Mesendoderm (in vitro differentiated cells): ENCODE measurements around the gene RFC4.

Experiments
- DNase-seq: peaks from one replicate; pipeline ENCODE4 v3.0.0; 2013
- H2AK5ac ChIP-seq: 2 replicates; pipeline ENCODE4 v1.6.1; 2013; ENCODE audit warnings: low read length, inconsistent platforms
- H2BK120ac ChIP-seq: 2 replicates; pipeline ENCODE4 v1.6.1; 2013; ENCODE audit warnings: low read depth, mild to moderate bottlenecking, low read length, moderate library complexity, mixed read lengths
- H2BK15ac ChIP-seq: replicated peaks from 2 replicates; pipeline ENCODE4 v1.6.1; 2013; ENCODE audit warnings: low read depth, mild to moderate bottlenecking, moderate library complexity
- H2BK5ac ChIP-seq: 2 replicates; pipeline ENCODE4 v1.6.1; 2013; ENCODE audit warnings: low read length, inconsistent platforms
- H3K18ac ChIP-seq: 2 replicates; pipeline ENCODE4 v1.6.1; 2013; ENCODE audit warnings: mild to moderate bottlenecking, low read length, mixed read lengths
- H3K23ac ChIP-seq: one replicate; pipeline ENCODE4 v1.6.1; 2013; ENCODE audit warnings: low read length
- H3K27ac ChIP-seq: 2 replicates; pipeline ENCODE4 v1.5.1; 2013; ENCODE audit warnings: low read depth, mild to moderate bottlenecking, inconsistent platforms, low read length, moderate library complexity
- H3K27me3 ChIP-seq: 2 replicates; pipeline ENCODE4 v1.6.1; 2013; ENCODE audit warnings: low read length, control low read depth, mild to moderate bottlenecking, inconsistent platforms; ENCODE audit not compliant: insufficient read depth, poor library complexity
- H3K36me3 ChIP-seq: 2 replicates; pipeline ENCODE4 v1.6.1; 2013; ENCODE audit warnings: low read length, inconsistent platforms; ENCODE audit not compliant: control insufficient read depth, insufficient read depth
- H3K4ac ChIP-seq: one replicate; pipeline ENCODE4 v1.6.1; 2013; ENCODE audit warnings: low read depth, mild to moderate bottlenecking, low read length, moderate library complexity
- H3K4me1 ChIP-seq: 2 replicates; pipeline ENCODE4 v1.6.1; 2013; ENCODE audit warnings: low read depth, low read length, inconsistent platforms; ENCODE audit not compliant: control insufficient read depth
- H3K4me2 ChIP-seq: 2 replicates; pipeline ENCODE4 v1.6.1; 2013; ENCODE audit warnings: low read length
- H3K4me3 ChIP-seq: 2 replicates; pipeline ENCODE4 v1.5.1; 2013; ENCODE audit warnings: mild to moderate bottlenecking, low read length
- H3K56ac ChIP-seq: one replicate; pipeline ENCODE4 v1.6.1; 2013; ENCODE audit warnings: low read length
- H3K79me1 ChIP-seq: 2 replicates; pipeline ENCODE4 v1.6.1; 2013; ENCODE audit warnings: low read length, inconsistent platforms
- H3K79me2 ChIP-seq: 2 replicates; pipeline ENCODE4 v1.6.1; 2013; ENCODE audit warnings: mild to moderate bottlenecking, low read length; ENCODE audit not compliant: control insufficient read depth, insufficient read depth
- H3K9ac ChIP-seq: 2 replicates; pipeline ENCODE4 v1.6.1; 2013; ENCODE audit warnings: low read length, inconsistent platforms
- H4K5ac ChIP-seq: one replicate; pipeline ENCODE4 v1.6.1; 2013; ENCODE audit warnings: low read length
- H4K8ac ChIP-seq: one replicate; pipeline ENCODE4 v1.6.1; 2013; ENCODE audit warnings: low read depth, mild to moderate bottlenecking, control low read depth, low read length, moderate library complexity
- WGBS: extraction: QIAGEN DNeasy Blood & Tissue Kit; methylation state at CpG from one replicate; pipeline ENCODE4 v1.1.7; 2013; ENCODE audit warnings: low lambda C conversion rate, missing lambda C conversion rate; ENCODE audit not compliant: insufficient coverage; ENCODE audit errors: extremely low coverage; 5-methylcytosine and 5-hydroxymethylcytosine counted together

RFC4 gene

DNA sequence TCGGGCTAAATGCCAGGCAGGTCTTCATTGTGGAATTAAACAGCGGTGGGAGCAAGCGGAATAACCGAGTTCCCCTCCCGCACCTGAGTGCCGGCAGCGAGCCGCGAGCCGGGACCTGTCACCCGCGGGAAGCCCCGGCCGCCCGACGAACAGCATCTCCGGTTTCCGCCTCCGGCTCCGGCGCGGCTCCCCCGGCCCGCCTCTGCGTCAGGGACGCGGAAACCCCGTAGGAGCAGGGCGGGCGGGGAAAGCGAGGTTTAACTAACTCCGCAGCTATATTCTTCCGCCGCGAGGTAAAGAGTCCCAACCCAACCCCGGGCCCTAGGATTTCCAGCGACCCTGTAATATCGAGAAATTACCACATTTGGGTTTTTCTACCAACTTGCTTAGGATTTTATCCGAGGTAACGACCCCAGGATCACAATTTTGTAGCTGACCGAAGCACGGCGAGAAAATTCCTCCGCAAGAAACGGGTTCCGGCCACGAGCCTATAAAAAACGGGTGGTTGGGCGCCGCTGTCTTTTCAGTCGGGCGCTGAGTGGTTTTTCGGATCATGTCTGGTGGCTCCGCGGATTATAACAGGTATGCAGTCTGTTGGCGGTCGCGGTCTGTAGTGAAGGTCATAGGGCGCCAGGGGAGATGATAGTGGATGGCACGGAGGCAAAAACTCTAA lies 23.1 kb downstream of the RFC4 start, which contains the start of gene EIF4A2:
TSS of gene EIF4A2 (plus strand) at position 520 of the 673 bp plus-strand sequence. CDS start at position 554, 34 bp downstream.
- Histone ChIP-seq H3K4me2 (peak within 1 kb of the TSS; percentile 63), H3K27ac (peak within 1 kb of the TSS; percentile 90), H2BK120ac (peak within 1 kb of the TSS; percentile 51), H3K9ac (peak within 1 kb of the TSS; percentile 95), H4K5ac (no peak within 1 kb of the TSS), H2BK5ac (peak within 1 kb of the TSS; percentile 62), H3K18ac (peak within 1 kb of the TSS; percentile 96), H2AK5ac (peak within 1 kb of the TSS; percentile 3), H3K79me2 (peaks cover 36% of the 10 kb centered on the region), H3K79me1 (no peaks in the 10 kb centered on the region), H3K56ac (peak within 1 kb of the TSS; percentile 97), H3K27me3 (no peaks in the 10 kb centered on the region), H3K4me3 (peak within 1 kb of the TSS; percentile 85), H3K23ac (no peak within 1 kb of the TSS), H3K4me1 (peaks cover 2% of the 10 kb centered on the region), H4K8ac (peak within 1 kb of the TSS; percentile 89), H2BK15ac (peak within 1 kb of the TSS; percentile 87), H3K36me3 (peaks cover 16% of the 10 kb centered on the region), H3K4ac (peak within 1 kb of the TSS; percentile 85)
- DNase-seq = peak; percentile 93
- no CpG with 5 or more reads among the region's 60 CpGs for WGBS

DNA sequence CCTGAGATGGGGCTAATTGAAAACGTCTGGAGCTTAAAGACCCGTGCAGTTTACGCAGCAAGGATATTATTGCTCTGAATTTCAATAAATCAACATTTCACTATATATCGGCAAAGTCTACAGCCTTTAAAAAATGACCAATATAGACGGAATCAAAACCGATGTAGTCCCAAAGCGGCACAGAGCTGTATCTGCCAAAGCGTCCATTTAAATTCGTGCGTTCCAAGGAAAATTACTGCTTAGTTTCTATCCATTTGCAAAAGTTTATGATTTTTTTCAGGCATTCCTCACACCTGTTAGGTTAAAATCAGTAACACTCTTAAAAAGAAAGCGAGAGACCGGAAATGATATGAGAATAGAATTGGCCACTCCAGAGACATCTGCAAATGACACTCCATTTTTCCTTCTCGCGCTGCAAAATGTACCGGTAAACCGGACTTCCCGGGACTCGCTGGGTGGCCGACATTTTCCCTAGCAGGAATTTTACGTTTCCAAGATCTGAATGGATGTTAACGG lies 23.7 kb downstream of the RFC4 start:
- Histone ChIP-seq H2BK15ac (peak overlapping the region; percentile 87), H3K23ac (no peak overlapping the region), H3K4me3 (peak overlapping the region; percentile 61), H3K79me2 (peaks cover 36% of the 10 kb centered on the region), H4K5ac (no peak overlapping the region), H3K56ac (peak overlapping the region; percentile 83), H2AK5ac (no peak overlapping the region), H2BK5ac (no peak overlapping the region), H4K8ac (peak overlapping the region; percentile 89), H3K27ac (peak overlapping the region; percentile 59), H3K4me2 (peak overlapping the region; percentile 21), H2BK120ac (peak overlapping the region; percentile 51), H3K4me1 (peaks cover 2% of the 10 kb centered on the region), H3K18ac (peak overlapping the region; percentile 81), H3K79me1 (no peaks in the 10 kb centered on the region), H3K36me3 (peaks cover 16% of the 10 kb centered on the region), H3K27me3 (no peaks in the 10 kb centered on the region), H3K9ac (peak overlapping the region; percentile 73), H3K4ac (peak overlapping the region; percentile 27)
- no peak for DNase-seq
- no CpG with 5 or more reads among the region's 21 CpGs for WGBS

- Histone ChIP-seq H2BK120ac (no peak overlapping the region), H3K9ac (no peak overlapping the region), H3K79me2 (peaks cover 8% of the 10 kb centered on the region), H3K36me3 (no peaks in the 10 kb centered on the region), H3K4me2 (no peak overlapping the region), H4K8ac (no peak overlapping the region), H3K4ac (no peak overlapping the region), H3K79me1 (no peaks in the 10 kb centered on the region), H3K4me1 (peaks cover 6% of the 10 kb centered on the region), H3K56ac (no peak overlapping the region), H3K27ac (no peak overlapping the region), H2BK5ac (no peak overlapping the region), H2BK15ac (no peak overlapping the region), H3K4me3 (no peak overlapping the region), H3K18ac (no peak overlapping the region), H3K23ac (no peak overlapping the region), H2AK5ac (no peak overlapping the region), H4K5ac (no peak overlapping the region), H3K27me3 (no peaks in the 10 kb centered on the region)
- DNase-seq = no peak
- no CpG with 5 or more reads among the region's 5 CpGs for WGBS
These were observed 27.1 kb downstream of the RFC4 start for GRCh38 chr3:186779204-186779603.

DNA sequence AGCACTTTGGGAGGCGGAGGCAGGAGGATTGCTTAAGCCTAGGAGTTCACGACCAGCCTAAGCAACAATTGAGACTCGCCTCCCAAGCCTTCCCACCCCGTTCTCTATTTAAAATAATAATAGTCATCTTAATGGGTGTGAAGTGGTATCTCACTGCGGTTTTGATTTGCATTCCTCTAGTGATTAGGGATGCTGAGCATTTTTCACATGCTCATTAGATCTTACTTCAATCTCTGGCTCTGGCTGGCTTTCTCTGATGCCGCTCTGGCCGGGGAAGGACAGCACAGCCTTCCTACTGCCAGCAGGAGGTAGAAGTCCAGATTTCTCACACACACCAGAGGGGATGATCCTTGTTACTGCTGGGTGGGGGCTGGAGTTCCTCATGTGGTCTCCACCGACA lies 30.3 kb downstream of the RFC4 start:
- DNase-seq = peak; percentile 95
- H3K56ac ChIP-seq = no peak overlapping the region
- no peak overlapping the region for H3K9ac ChIP-seq
- peaks cover 3% of the 10 kb centered on the region for H3K4me1 ChIP-seq
- no peak overlapping the region for H2BK120ac ChIP-seq
- no peak overlapping the region for H2AK5ac ChIP-seq
- no peaks in the 10 kb centered on the region for H3K79me2 ChIP-seq
- H3K4ac ChIP-seq = no peak overlapping the region
- H3K79me1 ChIP-seq = no peaks in the 10 kb centered on the region
- H3K18ac ChIP-seq = no peak overlapping the region
- H4K5ac ChIP-seq = no peak overlapping the region
- no CpG with 5 or more reads among the region's 8 CpGs for WGBS
- H3K27me3 ChIP-seq = no peaks in the 10 kb centered on the region
- no peaks in the 10 kb centered on the region for H3K36me3 ChIP-seq
- H3K23ac ChIP-seq = no peak overlapping the region
- H4K8ac ChIP-seq = no peak overlapping the region
- H3K4me2 ChIP-seq = no peak overlapping the region
- H2BK15ac ChIP-seq = no peak overlapping the region
- H3K27ac ChIP-seq = no peak overlapping the region
- H3K4me3 ChIP-seq = no peak overlapping the region
- H2BK5ac ChIP-seq = no peak overlapping the region

DNA sequence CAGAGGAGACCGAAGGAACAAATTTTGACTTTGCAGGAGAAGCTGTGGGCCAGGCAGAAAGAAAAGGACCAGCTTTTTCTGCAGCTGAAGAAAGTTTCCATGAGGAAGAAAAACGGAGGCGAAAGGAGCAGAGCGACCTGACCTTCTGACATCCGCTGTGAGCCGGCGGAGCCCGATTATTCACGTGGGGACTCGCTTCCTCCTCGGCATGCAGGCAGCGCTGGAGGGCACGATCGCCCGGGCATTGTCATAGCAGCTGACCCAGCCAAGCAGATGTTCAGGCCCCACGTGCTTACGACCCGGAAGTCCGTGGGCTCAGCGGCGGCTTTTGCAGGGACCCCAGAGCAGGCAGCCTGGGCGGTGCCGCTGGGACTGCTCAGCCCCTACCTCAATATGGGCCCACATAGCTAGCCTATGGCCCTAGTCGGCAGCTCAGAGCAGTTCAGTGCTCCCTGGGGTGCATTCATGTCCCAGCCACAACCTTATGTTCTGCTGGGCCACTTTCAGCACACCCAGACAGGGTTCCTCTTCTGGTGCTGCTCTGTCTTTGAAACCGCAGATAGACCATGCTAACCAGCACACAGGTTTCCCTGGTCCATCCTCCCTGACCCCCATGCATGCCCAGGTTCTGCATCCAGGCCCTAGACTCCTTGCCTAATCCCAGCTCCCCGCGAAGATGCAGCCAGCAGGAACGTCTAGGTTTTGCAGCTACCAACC lies 33.4 kb downstream of the RFC4 start:
- DNase-seq = no peak
- no peak overlapping the region for H2BK5ac ChIP-seq
- H3K4me2 ChIP-seq = no peak overlapping the region
- H3K36me3 ChIP-seq = no peaks in the 10 kb centered on the region
- H4K8ac ChIP-seq = no peak overlapping the region
- H3K27ac ChIP-seq = no peak overlapping the region
- no CpG with 5 or more reads among the region's 28 CpGs for WGBS
- no peak overlapping the region for H3K4me3 ChIP-seq
- H2BK120ac ChIP-seq = no peak overlapping the region
- H3K4ac ChIP-seq = no peak overlapping the region
- no peak overlapping the region for H2BK15ac ChIP-seq
- no peaks in the 10 kb centered on the region for H3K27me3 ChIP-seq
- peaks cover 3% of the 10 kb centered on the region for H3K4me1 ChIP-seq
- H2AK5ac ChIP-seq = no peak overlapping the region
- no peak overlapping the region for H4K5ac ChIP-seq
- H3K23ac ChIP-seq = no peak overlapping the region
- no peak overlapping the region for H3K18ac ChIP-seq
- H3K79me2 ChIP-seq = no peaks in the 10 kb centered on the region
- H3K79me1 ChIP-seq = no peaks in the 10 kb centered on the region
- no peak overlapping the region for H3K9ac ChIP-seq
- peak overlapping the region; percentile 53 for H3K56ac ChIP-seq
